Upper lobe of right lung (tissue), 1 donor: ENCODE data around the gene ALDOC. TPM values are rescaled to one million over a fixed set of nuclear protein-coding genes. Genes with fewer than 3 reads are reported as not detected.
"Not testable (repeated sequence)": the region's sequence is repeated elsewhere in the genome, so short reads cannot be mapped to it uniquely, and the experiment has no call there.

Experiments
- ATAC-seq: fragments of 200-7000 bp; cut with Tn5 transposase; one replicate; pipeline ENCODE4 v1.9.1; 2020; ENCODE audit warnings: mild to moderate bottlenecking, moderate library complexity
- DNase-seq: peaks from one replicate; pipeline ENCODE4 v3.0.0-alpha.2; 2020
- H3K27ac ChIP-seq: fragments of 200-600 bp; one replicate; pipeline ENCODE4 v1.8.0; 2022
- H3K27me3 ChIP-seq: fragments of 200-600 bp; one replicate; pipeline ENCODE4 v1.8.0; 2022; ENCODE audit warnings: mild to moderate bottlenecking
- H3K36me3 ChIP-seq: fragments of 200-600 bp; one replicate; pipeline ENCODE4 v1.8.0; 2022
- H3K4me1 ChIP-seq: fragments of 200-600 bp; one replicate; pipeline ENCODE4 v1.8.0; 2022
- H3K4me3 ChIP-seq: fragments of 200-600 bp; one replicate; pipeline ENCODE4 v1.8.0; 2022; ENCODE audit warnings: mild to moderate bottlenecking
- H3K9me3 ChIP-seq: fragments of 200-600 bp; one replicate; pipeline ENCODE4 v1.8.0; 2022
- intact Hi-C: fragments of 100-400 bp; cut with DNase I; formaldehyde crosslinking; loops from one replicate; pipeline ENCODE4 v1.11.0; 2022
- total RNA-seq: library from RNA; stranded (reverse); fragmentation: NEBNext Ultra II Directional; extraction: Animal tissue kit (Norgen Biotek cat#: 25700); gene quantifications from one replicate; pipeline ENCODE4 v1.2.1, GENCODE V29; 2021
- TF ChIP-seq, protein P1 (sequence below): fragments of 200-600 bp; IDR thresholded peaks from one replicate; pipeline ENCODE4 v1.8.0; 2022; ENCODE audit warnings: antibody characterized with exemption
- donor health status: DM: no; HTN: yes; CAD: no; lungs with severe emphysema.

The ALDOC gene
- total RNA-seq, 1 donor from 2014 or later: 10.5 TPM

DNA sequence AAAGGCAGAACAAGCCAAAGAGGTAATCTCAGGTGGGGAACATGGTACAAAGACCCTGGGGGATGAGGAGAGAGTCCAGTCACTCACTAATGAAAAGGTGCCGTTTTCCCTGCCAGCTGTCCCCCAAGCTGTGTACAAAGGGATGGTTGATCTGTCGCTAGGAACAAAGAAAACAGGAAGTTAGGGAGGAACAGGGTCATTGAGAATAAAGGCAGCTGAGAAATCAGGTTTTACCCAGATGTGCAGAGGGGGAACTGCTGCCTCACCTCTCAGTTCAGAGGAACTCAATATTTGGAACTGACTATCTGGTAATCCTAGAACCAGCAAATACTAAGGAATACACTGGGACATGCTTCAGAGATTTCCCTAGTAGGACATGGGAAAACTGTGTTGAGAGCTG lies 35.8 kb upstream of the ALDOC start:
- Histone ChIP-seq H3K27me3 (no peaks in the 10 kb centered on the region), H3K27ac (no peak overlapping the region), H3K4me1 (no peaks in the 10 kb centered on the region), H3K36me3 (peaks cover 43% of the 10 kb centered on the region), H3K4me3 (no peak overlapping the region), H3K9me3 (no peaks in the 10 kb centered on the region)
- intact Hi-C loops: loop anchor here (5.0 kb wide), 1 partner anchor 115 kb away; no protein-coding TSS in a partner anchor
- DNase-seq: no peak
- ATAC-seq: no peak
- TF ChIP-seq, protein P1, sequence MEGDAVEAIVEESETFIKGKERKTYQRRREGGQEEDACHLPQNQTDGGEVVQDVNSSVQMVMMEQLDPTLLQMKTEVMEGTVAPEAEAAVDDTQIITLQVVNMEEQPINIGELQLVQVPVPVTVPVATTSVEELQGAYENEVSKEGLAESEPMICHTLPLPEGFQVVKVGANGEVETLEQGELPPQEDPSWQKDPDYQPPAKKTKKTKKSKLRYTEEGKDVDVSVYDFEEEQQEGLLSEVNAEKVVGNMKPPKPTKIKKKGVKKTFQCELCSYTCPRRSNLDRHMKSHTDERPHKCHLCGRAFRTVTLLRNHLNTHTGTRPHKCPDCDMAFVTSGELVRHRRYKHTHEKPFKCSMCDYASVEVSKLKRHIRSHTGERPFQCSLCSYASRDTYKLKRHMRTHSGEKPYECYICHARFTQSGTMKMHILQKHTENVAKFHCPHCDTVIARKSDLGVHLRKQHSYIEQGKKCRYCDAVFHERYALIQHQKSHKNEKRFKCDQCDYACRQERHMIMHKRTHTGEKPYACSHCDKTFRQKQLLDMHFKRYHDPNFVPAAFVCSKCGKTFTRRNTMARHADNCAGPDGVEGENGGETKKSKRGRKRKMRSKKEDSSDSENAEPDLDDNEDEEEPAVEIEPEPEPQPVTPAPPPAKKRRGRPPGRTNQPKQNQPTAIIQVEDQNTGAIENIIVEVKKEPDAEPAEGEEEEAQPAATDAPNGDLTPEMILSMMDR: no peak

DNA sequence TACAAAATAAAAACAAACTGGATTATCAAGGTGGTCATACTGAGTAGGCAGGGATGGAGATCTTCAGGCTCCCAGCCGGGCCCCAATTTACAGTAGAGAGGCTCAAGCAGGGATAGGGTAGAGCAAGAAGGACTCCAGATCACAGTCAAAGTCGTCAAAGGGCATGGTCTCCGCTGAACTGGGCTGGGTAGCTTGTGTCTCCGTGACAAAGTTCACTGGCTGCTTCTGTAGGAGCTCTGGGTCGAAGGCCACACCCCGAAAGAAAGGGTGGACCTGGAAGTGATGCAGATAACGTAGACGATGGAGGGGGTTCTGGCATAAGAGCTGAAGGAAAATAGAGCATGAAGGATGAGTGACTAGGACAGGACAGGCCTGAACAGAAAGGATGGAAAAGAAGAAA lies 33.7 kb upstream of the ALDOC start:
- intact Hi-C loops: loop anchor here (5.0 kb wide), 1 partner anchor 113 kb away; no protein-coding TSS in a partner anchor
- DNase-seq: no peak
- Histone ChIP-seq H3K27me3 (no peaks in the 10 kb centered on the region), H3K27ac (no peak overlapping the region), H3K4me1 (no peaks in the 10 kb centered on the region), H3K4me3 (no peak overlapping the region), H3K36me3 (peaks cover 21% of the 10 kb centered on the region), H3K9me3 (no peaks in the 10 kb centered on the region)
- TF ChIP-seq, protein P1: no peak
- no peak for ATAC-seq

DNA sequence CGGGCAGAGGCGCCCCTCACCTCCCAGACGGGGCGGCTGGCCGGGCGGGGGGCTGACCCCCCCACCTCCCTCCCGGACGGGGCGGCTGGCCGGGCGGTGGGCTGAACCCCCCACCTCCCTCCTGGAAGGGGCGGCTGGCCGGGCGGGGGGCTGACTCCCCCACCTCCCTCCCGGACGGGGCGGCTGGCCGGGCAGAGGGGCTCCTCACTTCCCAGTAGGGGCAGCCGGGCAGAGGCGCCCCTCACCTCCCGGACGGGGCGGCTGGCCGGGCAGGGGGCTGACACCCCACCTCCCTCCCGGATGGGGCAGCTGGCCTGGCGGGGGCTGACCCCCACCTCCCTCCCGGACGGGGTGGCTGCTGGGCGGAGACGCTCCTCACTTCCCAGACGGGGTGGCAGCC lies 27.3 kb upstream of the ALDOC start:
- H3K27me3 ChIP-seq, H3K4me3 ChIP-seq, H3K36me3 ChIP-seq, H3K27ac ChIP-seq, H3K9me3 ChIP-seq, DNase-seq, ATAC-seq, intact Hi-C loops, H3K4me1 ChIP-seq: not testable (repeated sequence)

DNA sequence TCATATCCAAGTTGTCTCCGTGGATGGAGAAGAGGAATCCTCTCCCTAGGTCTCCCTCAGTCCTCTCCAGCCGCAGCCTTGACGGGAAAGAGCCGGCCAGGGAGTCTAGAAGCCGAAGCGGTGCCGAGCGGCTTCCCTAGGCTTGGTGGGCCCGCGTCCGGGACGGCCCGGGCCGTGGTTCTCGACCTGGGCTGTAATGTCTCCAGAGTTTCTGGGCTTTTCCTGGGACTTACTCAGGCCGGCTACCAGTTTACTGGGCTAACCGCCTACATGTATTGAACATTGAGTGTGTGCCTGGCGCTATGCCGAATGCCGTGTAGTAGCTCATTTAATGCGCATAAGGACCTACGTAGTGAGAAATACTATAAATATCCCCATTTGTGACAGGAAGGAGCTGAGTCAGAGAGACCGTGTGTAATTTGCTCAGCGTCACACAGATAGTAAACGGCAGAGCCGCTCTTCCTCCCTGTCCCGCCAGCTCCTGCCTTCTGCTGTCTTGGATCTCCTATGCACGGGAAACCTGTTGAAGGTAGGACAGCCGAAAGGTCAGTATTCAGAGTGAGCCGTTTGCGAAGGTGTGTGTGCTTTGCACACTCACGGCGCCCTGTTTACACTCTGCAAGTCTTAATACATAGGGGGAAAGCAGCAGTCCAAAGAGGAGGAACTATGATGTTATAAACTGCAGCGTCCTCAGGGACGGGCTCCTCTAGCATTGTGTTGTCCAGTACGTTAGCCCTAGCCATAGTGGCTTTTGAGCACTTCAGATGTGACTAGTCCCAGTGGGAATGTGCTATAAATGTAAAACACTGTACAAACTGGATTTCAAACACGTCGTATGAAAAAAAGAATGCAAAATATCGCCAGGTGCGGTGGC lies 22.9 kb upstream of the ALDOC start:
- H3K4me3 ChIP-seq: peak overlapping the region; percentile 76
- intact Hi-C loops: no loop called here
- peak overlapping the region; percentile 93 for H3K27ac ChIP-seq
- ATAC-seq (peak; percentile 57), DNase-seq (peak; percentile 78)
- peaks cover 6% of the 10 kb centered on the region for H3K4me1 ChIP-seq
- no peaks in the 10 kb centered on the region for H3K27me3 ChIP-seq
- H3K9me3 ChIP-seq: no peaks in the 10 kb centered on the region
- TF ChIP-seq, protein P1: no peak
- no peaks in the 10 kb centered on the region for H3K36me3 ChIP-seq

DNA sequence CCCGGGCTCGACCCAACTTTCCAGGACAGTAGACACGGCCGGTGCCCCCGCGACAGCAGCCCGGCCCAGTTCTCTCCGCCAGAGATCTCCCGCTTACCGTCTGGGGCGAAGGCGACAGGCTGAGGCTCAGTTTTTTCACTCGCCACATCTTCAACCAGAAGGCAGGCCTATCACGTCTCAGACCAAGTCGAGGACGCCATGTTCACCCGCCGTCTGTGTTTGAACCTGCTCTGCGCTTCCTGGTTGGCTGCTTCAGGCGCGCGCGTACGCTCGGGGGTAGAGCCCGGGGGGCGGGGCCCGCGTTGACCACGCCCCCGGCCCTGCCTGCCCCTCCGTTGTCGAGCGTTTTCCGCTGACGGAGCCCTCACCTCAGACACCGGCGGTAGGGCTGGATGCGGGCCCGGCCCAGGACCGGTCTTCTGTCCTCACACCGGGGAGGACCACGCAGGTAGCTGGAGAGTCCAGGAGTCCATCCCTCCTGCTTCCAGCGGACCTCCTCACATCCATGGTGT lies 22.2 kb upstream of the ALDOC start, which contains the start of gene SPAG5:
SPAG5 (minus strand) TSS at position 227 of the 512 bp plus-strand sequence; CDS start at position 148, 79 bp downstream.
- Histone ChIP-seq H3K27me3 (no peaks in the 10 kb centered on the region), H3K36me3 (no peaks in the 10 kb centered on the region), H3K9me3 (no peaks in the 10 kb centered on the region), H3K4me3 (peak within 1 kb of the TSS; percentile 76), H3K27ac (peak within 1 kb of the TSS; percentile 93), H3K4me1 (peaks cover 6% of the 10 kb centered on the region)
- intact Hi-C loops: no loop called here
- TF ChIP-seq, protein P1: no peak
- peak; percentile 95 for DNase-seq
- ATAC-seq: peak; percentile 100

DNA sequence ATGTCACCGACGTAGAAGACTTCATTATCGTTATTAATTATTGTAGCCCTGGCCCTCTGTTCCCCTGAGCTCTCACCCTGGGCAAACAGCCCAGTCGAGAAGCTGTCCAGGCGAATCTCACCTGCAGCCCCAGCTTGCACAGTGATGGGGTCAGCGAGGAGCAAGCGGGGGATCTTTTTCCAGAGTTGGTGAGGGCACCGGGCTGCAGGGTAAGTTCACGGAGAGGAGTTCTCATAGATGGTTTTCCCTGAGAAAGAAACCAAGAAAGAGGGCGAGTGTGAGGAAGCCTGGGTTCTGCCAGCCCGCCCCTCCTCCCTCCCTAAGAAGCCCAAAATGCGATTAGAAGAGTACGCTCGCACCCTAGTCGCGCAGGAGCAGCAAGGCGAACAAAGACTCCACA lies 21.7 kb upstream of the ALDOC start:
- H3K4me1 ChIP-seq: peaks cover 6% of the 10 kb centered on the region
- ATAC-seq: no peak
- intact Hi-C loops: no loop called here
- H3K27me3 ChIP-seq: no peaks in the 10 kb centered on the region
- H3K36me3 ChIP-seq: no peaks in the 10 kb centered on the region
- no peak overlapping the region for H3K27ac ChIP-seq
- H3K9me3 ChIP-seq: no peaks in the 10 kb centered on the region
- H3K4me3 ChIP-seq: peak overlapping the region; percentile 76
- TF ChIP-seq, protein P1: no peak
- no peak for DNase-seq
